Endothelial cell (in vitro differentiated cells): ENCODE measurements around the gene FST. TPM values are rescaled to one million over a fixed set of nuclear protein-coding genes. Genes with fewer than 3 reads are reported as not detected.

Source experiments
- DNase-seq: peaks from one replicate; pipeline ENCODE4 v3.0.0; 2021; ENCODE audit warnings: low spot score
- H3K27ac Mint-ChIP-seq: one replicate; pipeline ENCODE4 v1.8.0; 2021; ENCODE audit warnings: mixed read lengths, inconsistent platforms; ENCODE audit not compliant: unreplicated experiment
- H3K27me3 Mint-ChIP-seq: one replicate; pipeline ENCODE4 v1.8.0; 2021; ENCODE audit warnings: mild to moderate bottlenecking, moderate library complexity, mixed read lengths, inconsistent platforms; ENCODE audit not compliant: unreplicated experiment
- H3K36me3 Mint-ChIP-seq: one replicate; pipeline ENCODE4 v1.8.0; 2021; ENCODE audit warnings: mild to moderate bottlenecking, low read depth, mixed read lengths, inconsistent platforms; ENCODE audit not compliant: unreplicated experiment
- H3K4me1 Mint-ChIP-seq: one replicate; pipeline ENCODE4 v1.8.0; 2021; ENCODE audit warnings: mild to moderate bottlenecking, mixed read lengths, inconsistent platforms; ENCODE audit not compliant: unreplicated experiment
- H3K4me3 Mint-ChIP-seq: one replicate; pipeline ENCODE4 v1.8.0; 2021; ENCODE audit warnings: mild to moderate bottlenecking, mixed read lengths, inconsistent platforms; ENCODE audit not compliant: unreplicated experiment
- H3K9me3 Mint-ChIP-seq: one replicate; pipeline ENCODE4 v1.8.0; 2021; ENCODE audit warnings: mixed read lengths, inconsistent platforms; ENCODE audit not compliant: unreplicated experiment
- total RNA-seq: library from RNA; stranded (reverse); fragmentation: NEBNext Ultra II Directional; extraction: Animal tissue kit (Norgen Biotek cat#: 25700); gene quantifications from one replicate; pipeline ENCODE4 v1.2.1, GENCODE V29; 2021; ENCODE audit not compliant: unreplicated experiment
- TF ChIP-seq, protein P1 (sequence below): fragments of 200-600 bp; sonication (generic); IDR thresholded peaks from one replicate; pipeline ENCODE4 v1.5.0; 2021; ENCODE audit warnings: antibody characterized with exemption; ENCODE audit not compliant: unreplicated experiment

FST gene
- total RNA-seq, 1 donor from 2014 or later = 3.3 TPM

- Mint-ChIP-seq H3K4me1 (no peaks in the 10 kb centered on the region), H3K9me3 (peaks cover 17% of the 10 kb centered on the region), H3K27ac (no peak overlapping the region), H3K27me3 (peaks cover 4% of the 10 kb centered on the region), H3K4me3 (no peak overlapping the region), H3K36me3 (peaks cover 7% of the 10 kb centered on the region)
- TF ChIP-seq, protein P1, sequence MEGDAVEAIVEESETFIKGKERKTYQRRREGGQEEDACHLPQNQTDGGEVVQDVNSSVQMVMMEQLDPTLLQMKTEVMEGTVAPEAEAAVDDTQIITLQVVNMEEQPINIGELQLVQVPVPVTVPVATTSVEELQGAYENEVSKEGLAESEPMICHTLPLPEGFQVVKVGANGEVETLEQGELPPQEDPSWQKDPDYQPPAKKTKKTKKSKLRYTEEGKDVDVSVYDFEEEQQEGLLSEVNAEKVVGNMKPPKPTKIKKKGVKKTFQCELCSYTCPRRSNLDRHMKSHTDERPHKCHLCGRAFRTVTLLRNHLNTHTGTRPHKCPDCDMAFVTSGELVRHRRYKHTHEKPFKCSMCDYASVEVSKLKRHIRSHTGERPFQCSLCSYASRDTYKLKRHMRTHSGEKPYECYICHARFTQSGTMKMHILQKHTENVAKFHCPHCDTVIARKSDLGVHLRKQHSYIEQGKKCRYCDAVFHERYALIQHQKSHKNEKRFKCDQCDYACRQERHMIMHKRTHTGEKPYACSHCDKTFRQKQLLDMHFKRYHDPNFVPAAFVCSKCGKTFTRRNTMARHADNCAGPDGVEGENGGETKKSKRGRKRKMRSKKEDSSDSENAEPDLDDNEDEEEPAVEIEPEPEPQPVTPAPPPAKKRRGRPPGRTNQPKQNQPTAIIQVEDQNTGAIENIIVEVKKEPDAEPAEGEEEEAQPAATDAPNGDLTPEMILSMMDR = no peak
- DNase-seq = no peak
Measured at GRCh38 chr5:53512539-53512938, 32.1 kb downstream of the FST start.

GRCh38 chr5:53515988-53516387 lies 35.6 kb downstream of the FST start:
- no peaks in the 10 kb centered on the region for H3K9me3 Mint-ChIP-seq
- DNase-seq = no peak
- no peaks in the 10 kb centered on the region for H3K4me1 Mint-ChIP-seq
- no peak overlapping the region for H3K4me3 Mint-ChIP-seq
- no peaks in the 10 kb centered on the region for H3K36me3 Mint-ChIP-seq
- H3K27ac Mint-ChIP-seq = no peak overlapping the region
- H3K27me3 Mint-ChIP-seq = no peaks in the 10 kb centered on the region
- TF ChIP-seq, protein P1 = no peak

DNA sequence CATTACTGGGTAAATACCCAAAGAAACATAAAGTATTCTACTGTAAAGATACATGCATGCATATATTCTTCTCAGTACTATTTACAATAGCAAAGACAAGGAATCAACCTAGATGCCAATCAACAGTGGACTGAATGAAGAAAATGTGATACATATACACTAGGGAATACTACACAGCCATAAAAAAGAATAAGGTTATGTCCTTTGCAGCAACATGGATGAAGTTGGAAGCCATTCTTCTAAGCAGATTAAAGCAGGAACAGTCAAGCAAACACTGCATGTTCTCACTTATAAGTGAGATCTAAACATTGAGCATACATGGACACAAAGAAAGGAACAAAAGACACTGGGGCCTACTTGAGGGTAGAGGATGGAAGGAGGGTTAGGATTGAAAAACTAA lies 40.4 kb downstream of the FST start:
- H3K36me3 Mint-ChIP-seq = no peaks in the 10 kb centered on the region
- TF ChIP-seq, protein P1 = no peak
- H3K4me1 Mint-ChIP-seq = no peaks in the 10 kb centered on the region

More for the DNA sequence above, 40.4 kb downstream of the FST start:
- DNase-seq = no peak
- H3K27ac Mint-ChIP-seq = no peak overlapping the region
- no peak overlapping the region for H3K4me3 Mint-ChIP-seq
- H3K9me3 Mint-ChIP-seq = no peaks in the 10 kb centered on the region
- no peaks in the 10 kb centered on the region for H3K27me3 Mint-ChIP-seq

Other genes starting within 250 kb of the FST start
- 88.8 TPM for gene NDUFS4, start 80.0 kb downstream of the FST start, total RNA-seq